Activated CD4-positive, alpha-beta T cell treated with anti-CD3 and anti-CD28 coated beads, Interleukin-2, amount 10 ng/mL, durations not matched to agents 24 days and 14 days (primary cell): ENCODE results near the gene DAP. TPM values are rescaled to one million over a fixed set of nuclear protein-coding genes. Genes with fewer than 3 reads are reported as not detected.
"Not testable (repeated sequence)": the region's sequence is repeated elsewhere in the genome, so short reads cannot be mapped to it uniquely, and the experiment has no call there.

Source experiments
- DNase-seq: peaks from one replicate; pipeline ENCODE4 v3.0.0; 2022
- H3K27ac Mint-ChIP-seq: one replicate; pipeline ENCODE4 v1.8.0; 2022; ENCODE audit warnings: mild to moderate bottlenecking, mixed read lengths
- H3K27me3 Mint-ChIP-seq: one replicate; pipeline ENCODE4 v1.8.0; 2022; ENCODE audit warnings: mixed read lengths
- H3K36me3 Mint-ChIP-seq: one replicate; pipeline ENCODE4 v1.8.0; 2022; ENCODE audit warnings: low read depth, mild to moderate bottlenecking, mixed read lengths
- H3K4me1 Mint-ChIP-seq: one replicate; pipeline ENCODE4 v1.8.0; 2021; ENCODE audit warnings: mixed read lengths
- H3K4me3 Mint-ChIP-seq: one replicate; pipeline ENCODE4 v1.8.0; 2022; ENCODE audit warnings: mild to moderate bottlenecking, moderate library complexity, mixed read lengths
- H3K9me3 Mint-ChIP-seq: one replicate; pipeline ENCODE4 v1.8.0; 2021; ENCODE audit warnings: mixed read lengths
- intact Hi-C: fragments of 100-400 bp; cut with micrococcal nuclease; formaldehyde crosslinking; loops from one replicate; pipeline ENCODE4 v1.15.1; 2023
- total RNA-seq: library from RNA; stranded (reverse); gene quantifications from 2 replicates; pipeline ENCODE4 v1.2.3, GENCODE V29; 2022

The DAP gene
- total RNA-seq, 1 donor from 2014 or later, result 54.5 TPM

- DNase-seq, H3K27me3 Mint-ChIP-seq, H3K9me3 Mint-ChIP-seq: not testable (repeated sequence)
- Mint-ChIP-seq H3K27ac (peak overlapping the region; percentile 86), H3K4me3 (peak overlapping the region; percentile 21), H3K36me3 (peaks cover 22% of the 10 kb centered on the region), H3K4me1 (peaks cover 81% of the 10 kb centered on the region)
- intact Hi-C loops, result loop anchor here (5.0 kb wide), 1 partner anchor 132 kb away; the partner anchor contains the start of gene DAP
These were observed 130.3 kb downstream of the DAP start for GRCh38 chr5:10630744-10631143.

DNA sequence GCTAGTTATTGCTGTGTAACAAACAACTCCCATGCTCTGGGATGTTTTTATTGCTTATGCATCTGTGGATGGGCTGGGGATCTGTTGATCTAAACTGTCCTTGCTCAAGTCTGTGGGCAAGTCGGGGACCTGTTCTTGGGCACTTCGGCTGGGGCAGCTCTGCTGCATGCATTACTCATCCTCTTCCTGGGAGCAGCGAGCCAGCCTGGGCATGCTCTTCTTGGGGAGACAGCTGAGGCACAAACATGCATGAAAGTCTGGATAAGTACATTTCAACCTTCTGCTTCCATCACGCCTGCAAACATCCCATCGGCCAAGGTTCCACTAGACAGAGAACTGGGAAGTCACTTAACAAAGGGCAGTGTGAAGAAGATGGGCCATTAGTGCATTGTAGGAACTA lies 130.9 kb downstream of the DAP start:
- Mint-ChIP-seq H3K27me3 (no peaks in the 10 kb centered on the region), H3K36me3 (peaks cover 22% of the 10 kb centered on the region), H3K9me3 (peaks cover 5% of the 10 kb centered on the region), H3K27ac (no peak overlapping the region), H3K4me3 (no peak overlapping the region), H3K4me1 (peaks cover 75% of the 10 kb centered on the region)
- DNase-seq, result no peak
- intact Hi-C loops, result loop anchor here (5.0 kb wide), 1 partner anchor 132 kb away; the partner anchor contains the start of gene DAP

- Mint-ChIP-seq H3K9me3 (peaks cover 5% of the 10 kb centered on the region), H3K27me3 (no peaks in the 10 kb centered on the region), H3K27ac (no peak overlapping the region), H3K36me3 (peaks cover 22% of the 10 kb centered on the region), H3K4me1 (peaks cover 72% of the 10 kb centered on the region), H3K4me3 (no peak overlapping the region)
- DNase-seq, result no peak
- intact Hi-C loops, result loop anchor here (5.0 kb wide), 1 partner anchor 133 kb away; the partner anchor contains the start of gene DAP
These were observed 131.4 kb downstream of the DAP start for GRCh38 chr5:10629682-10630081.

Other genes starting within 250 kb of the DAP start
- gene ANKRD33B, start 197.2 kb downstream of the DAP start, total RNA-seq, result 21.0 and 21.7 TPM in 2 replicates